Measurements from ENCODE around the gene BBS9. TPM values are rescaled to one million over a fixed set of nuclear protein-coding genes. Genes with fewer than 3 reads are reported as not detected.
A peak's percentile ranks its signal among the peaks of the same experiment; 100 is the strongest.

Gene BBS9
- total and polyA plus RNA-seq, 2 donors (not counting 3 experiments of a cell fraction or from before 2014, with no cell fraction given): 5.7 to 17.4 TPM

DNA sequence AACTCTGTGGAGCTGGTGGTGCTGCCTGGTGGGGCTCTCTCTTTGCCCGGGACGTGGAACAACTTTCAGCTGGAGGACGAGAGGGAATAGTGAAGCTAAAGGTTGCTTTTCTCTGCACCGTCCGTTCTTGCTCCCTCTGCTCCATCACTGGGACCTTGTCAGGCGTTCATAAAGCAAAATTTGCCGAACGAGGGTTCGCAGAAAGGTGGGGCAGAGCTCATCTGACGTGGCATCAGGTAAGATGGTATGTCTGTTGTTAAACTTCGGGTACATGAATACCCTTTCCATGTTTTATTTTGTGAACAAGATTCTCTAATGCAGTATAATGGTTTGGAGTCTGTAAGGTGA is 416 bp downstream of the BBS9 start:
- FAIRE-seq (no peak), DNase-seq (ENCODE audit: low read depth, low spot score) (no peak)
- no peaks in the 10 kb centered on the region for H3K9me3 ChIP-seq (replicated peaks; ENCODE audit: control insufficient read depth, insufficient read depth, low read length)
- dilution Hi-C loops (cut with MboI; ENCODE audit: extremely low pct_ligation_motif_present, low sequenced_read_pairs): no loop called here
- H3K4me1 ChIP-seq (ENCODE audit: control insufficient read depth, extremely low read depth, insufficient read depth, low read length): peaks cover 8% of the 10 kb centered on the region
- H3K4me2 ChIP-seq (ENCODE audit: insufficient read depth, low read length): peak overlapping the region; percentile 89
- CTCF ChIA-PET: interaction anchor here (0.8 to 1.0 kb wide), 2 partner anchors 20 to 21 kb away, joined by 3 to 4 read pairs; no protein-coding TSS in a partner anchor
- peak overlapping the region; percentile 48 to 85 (median 71) for H3K4me3 ChIP-seq (replicated peaks in 1 of 3; ENCODE audit: insufficient read depth in 1 of 3, low read depth in 1 of 3, low read length in 3 of 3)
- no peaks in the 10 kb centered on the region for H3K27me3 ChIP-seq (ENCODE audit: control insufficient read depth in 2 of 2, insufficient read depth in 2 of 2, low read length in 2 of 2)
- POLR2A ChIA-PET: no interaction called here
- no peak overlapping the region for H3K27ac ChIP-seq (ENCODE audit: insufficient read depth, low read depth, low read length)
- H3K9ac ChIP-seq (replicated peaks; ENCODE audit: extremely low read depth, insufficient read depth, low read length): peak overlapping the region; percentile 19
- TF ChIP-seq JUN (IDR thresholded peaks at IDR 0.05; ENCODE audit: borderline replicate concordance, insufficient read depth, insufficient read length, low read depth) (no peak), POLR2A (IDR thresholded peaks at IDR 0.05; ENCODE audit: low read depth, low read length) (no peak), EZH2 (IDR thresholded peaks at IDR 0.05; ENCODE audit: borderline replicate concordance, low read depth, low read length, severe bottlenecking) (no peak), FOS (IDR thresholded peaks at IDR 0.05; ENCODE audit: borderline replicate concordance, insufficient read depth, low read length) (no peak), MYC (IDR thresholded peaks at IDR 0.05; ENCODE audit: low read depth, low read length) (no peak), GATA2 (IDR thresholded peaks at IDR 0.05; ENCODE audit: insufficient read depth, insufficient read length, low read depth, low read length) (no peak), POLR2AphosphoS5 (IDR thresholded peaks at IDR 0.05; ENCODE audit: insufficient read depth, low read depth, low read length) (no peak)
- TF ChIP-seq, protein P1, sequence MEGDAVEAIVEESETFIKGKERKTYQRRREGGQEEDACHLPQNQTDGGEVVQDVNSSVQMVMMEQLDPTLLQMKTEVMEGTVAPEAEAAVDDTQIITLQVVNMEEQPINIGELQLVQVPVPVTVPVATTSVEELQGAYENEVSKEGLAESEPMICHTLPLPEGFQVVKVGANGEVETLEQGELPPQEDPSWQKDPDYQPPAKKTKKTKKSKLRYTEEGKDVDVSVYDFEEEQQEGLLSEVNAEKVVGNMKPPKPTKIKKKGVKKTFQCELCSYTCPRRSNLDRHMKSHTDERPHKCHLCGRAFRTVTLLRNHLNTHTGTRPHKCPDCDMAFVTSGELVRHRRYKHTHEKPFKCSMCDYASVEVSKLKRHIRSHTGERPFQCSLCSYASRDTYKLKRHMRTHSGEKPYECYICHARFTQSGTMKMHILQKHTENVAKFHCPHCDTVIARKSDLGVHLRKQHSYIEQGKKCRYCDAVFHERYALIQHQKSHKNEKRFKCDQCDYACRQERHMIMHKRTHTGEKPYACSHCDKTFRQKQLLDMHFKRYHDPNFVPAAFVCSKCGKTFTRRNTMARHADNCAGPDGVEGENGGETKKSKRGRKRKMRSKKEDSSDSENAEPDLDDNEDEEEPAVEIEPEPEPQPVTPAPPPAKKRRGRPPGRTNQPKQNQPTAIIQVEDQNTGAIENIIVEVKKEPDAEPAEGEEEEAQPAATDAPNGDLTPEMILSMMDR (IDR thresholded peaks at IDR 0.05; ENCODE audit: extremely low read depth in 1 of 2, insufficient read depth in 1 of 2, low read depth in 1 of 2, low read length in 2 of 2): no peak
- TF ChIP-seq, protein P2, sequence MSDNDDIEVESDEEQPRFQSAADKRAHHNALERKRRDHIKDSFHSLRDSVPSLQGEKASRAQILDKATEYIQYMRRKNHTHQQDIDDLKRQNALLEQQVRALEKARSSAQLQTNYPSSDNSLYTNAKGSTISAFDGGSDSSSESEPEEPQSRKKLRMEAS (IDR thresholded peaks at IDR 0.05; ENCODE audit: insufficient read depth, insufficient read length): no peak
- H3K36me3 ChIP-seq (ENCODE audit: control insufficient read depth in 2 of 2, extremely low read depth in 1 of 2, insufficient read depth in 2 of 2, low read length in 2 of 2): no peaks in the 10 kb centered on the region
- peak overlapping the region; percentile 86 for H2AFZ ChIP-seq (ENCODE audit: low read depth, low read length)
- H3K79me2 ChIP-seq (ENCODE audit: control insufficient read depth, insufficient read depth, low read length): no peaks in the 10 kb centered on the region
- H4K20me1 ChIP-seq (replicated peaks; ENCODE audit: control insufficient read depth, extremely low read depth, insufficient read depth, low read length): no peaks in the 10 kb centered on the region
- BruUV-seq (replicated peaks): no TSS peak
- intact Hi-C loops (cut with micrococcal nuclease): loop anchor here (1.0 to 2.0 kb wide), 2 partner anchors 20 to 595 kb away; partner anchors contain the start of gene RP9
- no peaks in the 10 kb centered on the region for H3K9me1 ChIP-seq (replicated peaks; ENCODE audit: control insufficient read depth, extremely low read depth, insufficient read depth, low read length)

Measured in endothelial cell of umbilical vein (primary cell).